HEK293T (cell line): ENCODE results near the gene ARL15.

Experiments used
- ELF4 ChIP-seq: fragments of 450-650 bp; IDR thresholded peaks from 2 replicates; pipeline ENCODE4 v1.6.1; 2017; ENCODE audit warnings: antibody characterized with exemption
- NFRKB ChIP-seq: fragments of 450-650 bp; IDR thresholded peaks from 2 replicates; pipeline ENCODE4 v1.6.1; 2016; ENCODE audit warnings: mild to moderate bottlenecking, moderate library complexity
- SP1 ChIP-seq: fragments of 450-650 bp; IDR thresholded peaks from 2 replicates; pipeline ENCODE4 v1.6.1; 2017
- ZNF384 ChIP-seq: fragments of 450-650 bp; IDR thresholded peaks from 2 replicates; pipeline ENCODE4 v1.6.1; 2016
- TF ChIP-seq, protein P1 (sequence below): fragments of 450-650 bp; IDR thresholded peaks from 2 replicates; pipeline ENCODE4 v1.6.1; 2016

DNA sequence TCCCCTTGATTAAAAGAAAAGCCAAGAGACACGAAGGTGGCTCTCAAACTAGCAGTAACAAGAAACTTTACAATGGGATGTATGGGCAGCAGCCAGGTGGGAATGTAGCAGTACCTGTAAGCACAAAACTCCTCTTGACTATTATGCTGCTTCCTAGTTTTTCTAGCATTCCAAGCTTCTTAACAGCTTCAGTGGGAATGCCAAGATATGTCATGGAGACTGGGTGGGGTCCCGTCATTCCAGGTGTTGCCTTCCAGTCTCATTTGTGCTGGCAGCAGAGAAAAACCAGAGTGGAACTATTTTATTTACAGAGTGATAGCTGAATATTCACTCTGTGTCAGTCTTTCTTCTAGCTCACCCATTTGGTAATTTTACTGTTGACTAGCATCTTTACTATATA, 236.6 kb downstream of the ARL15 start:
- no peak for TF ChIP-seq NFRKB
- TF ChIP-seq, protein P1, sequence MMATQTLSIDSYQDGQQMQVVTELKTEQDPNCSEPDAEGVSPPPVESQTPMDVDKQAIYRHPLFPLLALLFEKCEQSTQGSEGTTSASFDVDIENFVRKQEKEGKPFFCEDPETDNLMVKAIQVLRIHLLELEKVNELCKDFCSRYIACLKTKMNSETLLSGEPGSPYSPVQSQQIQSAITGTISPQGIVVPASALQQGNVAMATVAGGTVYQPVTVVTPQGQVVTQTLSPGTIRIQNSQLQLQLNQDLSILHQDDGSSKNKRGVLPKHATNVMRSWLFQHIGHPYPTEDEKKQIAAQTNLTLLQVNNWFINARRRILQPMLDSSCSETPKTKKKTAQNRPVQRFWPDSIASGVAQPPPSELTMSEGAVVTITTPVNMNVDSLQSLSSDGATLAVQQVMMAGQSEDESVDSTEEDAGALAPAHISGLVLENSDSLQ, result no peak
- no peak for TF ChIP-seq ZNF384
- TF ChIP-seq SP1, result no peak
- TF ChIP-seq ELF4, result no peak
